Stromal cell of bone marrow (primary cell): ENCODE data around the gene AARS1.
"Not testable (repeated sequence)": the region's sequence is repeated elsewhere in the genome, so short reads cannot be mapped to it uniquely, and the experiment has no call there.

ENCODE experiments used
- DNase-seq: peaks from one replicate; pipeline ENCODE4 v3.0.0-alpha.2; 2012; ENCODE audit warnings: low read depth

Gene AARS1

DNA sequence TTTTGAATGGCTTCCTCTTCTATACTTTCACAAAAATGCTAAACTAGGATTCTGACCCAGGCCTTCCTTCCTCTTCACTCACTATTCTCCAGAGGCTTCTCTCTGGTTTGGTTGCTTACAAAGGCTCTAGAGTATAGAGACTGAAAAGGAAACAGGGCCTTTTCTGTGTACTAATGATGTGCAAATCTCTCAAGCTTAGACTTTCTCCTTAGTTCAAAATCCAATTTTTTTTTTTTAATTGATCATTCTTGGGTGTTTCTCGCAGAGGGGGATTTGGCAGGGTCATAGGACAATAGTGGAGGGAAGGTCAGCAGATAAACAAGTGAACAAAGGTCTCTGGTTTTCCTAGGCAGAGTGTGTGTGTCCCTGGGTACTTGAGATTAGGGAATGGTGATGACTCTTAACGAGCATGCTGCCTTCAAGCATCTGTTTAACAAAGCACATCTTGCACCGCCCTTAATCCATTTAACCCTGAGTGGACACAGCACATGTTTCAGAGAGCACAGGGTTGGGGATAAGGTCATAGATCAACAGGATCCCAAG, 65.3 kb downstream of the AARS1 start:
- not testable (repeated sequence) for DNase-seq

DNA sequence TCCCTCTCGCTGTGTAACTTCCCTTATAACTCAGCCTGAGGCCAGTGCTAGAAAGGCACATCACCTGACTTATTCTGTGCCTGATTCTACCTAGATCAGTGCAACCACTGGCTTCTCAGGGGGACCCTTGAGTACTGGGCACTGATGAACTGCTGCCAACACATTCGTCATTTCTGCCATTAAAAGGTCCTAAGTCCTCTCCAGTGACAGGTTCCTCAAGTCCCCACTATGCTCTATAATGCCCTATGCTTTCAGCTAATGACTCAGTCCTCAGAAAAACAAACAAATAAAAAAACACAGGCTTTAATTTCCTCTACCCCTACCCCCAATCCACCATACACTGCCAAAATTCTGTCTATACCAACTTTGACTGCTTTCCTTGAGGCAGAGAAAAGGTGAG, 66.1 kb downstream of the AARS1 start:
- DNase-seq: not testable (repeated sequence)

DNA sequence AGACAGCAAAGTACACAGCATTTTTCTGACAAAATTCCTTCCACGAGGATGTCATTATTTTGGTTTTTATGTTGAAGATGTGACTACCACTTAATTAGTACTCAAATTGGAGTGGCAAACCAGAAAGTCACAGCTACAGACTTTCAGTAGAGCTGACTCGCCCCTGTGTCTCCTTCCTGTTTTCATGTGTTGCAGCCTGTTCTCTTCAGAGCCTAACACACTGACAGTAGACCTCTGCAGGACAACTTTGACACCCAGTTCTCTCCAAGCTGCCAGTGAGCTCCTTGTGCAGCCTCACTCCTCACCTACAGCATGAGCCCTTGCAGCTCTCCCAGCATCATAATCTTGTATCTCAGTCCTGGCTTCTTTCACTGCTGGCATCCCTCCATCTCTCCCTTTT, 66.7 kb downstream of the AARS1 start:
- not testable (repeated sequence) for DNase-seq

DNA sequence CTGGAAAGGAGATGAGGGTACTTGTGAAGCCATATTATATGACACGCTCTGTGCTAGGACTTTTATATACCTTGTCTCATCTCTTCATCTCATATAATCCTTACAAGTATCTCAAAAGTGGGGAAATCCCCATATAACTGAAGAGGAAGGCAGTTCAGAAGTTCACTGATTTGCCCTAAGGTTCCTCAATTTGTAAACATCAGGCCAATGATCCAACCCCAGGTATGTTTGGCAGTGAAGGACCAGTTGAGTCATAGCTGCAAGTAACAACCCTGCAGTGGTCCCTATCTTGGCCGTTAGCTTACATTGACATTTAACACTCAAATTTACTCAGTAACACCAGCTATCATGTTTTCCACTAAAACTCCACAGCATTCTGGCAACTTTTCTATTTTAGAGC, 70.7 kb downstream of the AARS1 start:
- DNase-seq: not testable (repeated sequence)

DNA sequence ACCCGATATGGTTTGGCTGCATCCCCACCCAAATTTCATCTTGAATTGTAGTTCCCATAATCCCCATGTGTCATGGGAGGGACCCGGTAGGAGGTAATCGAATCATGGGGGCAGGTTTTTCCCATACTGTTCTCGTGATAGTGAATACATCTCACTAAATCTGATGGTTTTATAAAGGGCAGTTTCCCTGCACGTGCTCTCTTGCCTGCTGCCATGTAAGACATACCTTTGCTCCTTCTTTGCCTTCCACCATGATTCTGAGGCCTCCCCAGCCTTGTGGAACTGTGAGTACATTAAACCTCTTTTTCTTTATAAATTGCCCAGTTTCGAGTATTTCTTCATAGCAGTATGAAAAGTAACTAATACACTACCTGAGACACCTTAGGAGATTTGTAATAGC, 82.9 kb downstream of the AARS1 start:
- not testable (repeated sequence) for DNase-seq

DNA sequence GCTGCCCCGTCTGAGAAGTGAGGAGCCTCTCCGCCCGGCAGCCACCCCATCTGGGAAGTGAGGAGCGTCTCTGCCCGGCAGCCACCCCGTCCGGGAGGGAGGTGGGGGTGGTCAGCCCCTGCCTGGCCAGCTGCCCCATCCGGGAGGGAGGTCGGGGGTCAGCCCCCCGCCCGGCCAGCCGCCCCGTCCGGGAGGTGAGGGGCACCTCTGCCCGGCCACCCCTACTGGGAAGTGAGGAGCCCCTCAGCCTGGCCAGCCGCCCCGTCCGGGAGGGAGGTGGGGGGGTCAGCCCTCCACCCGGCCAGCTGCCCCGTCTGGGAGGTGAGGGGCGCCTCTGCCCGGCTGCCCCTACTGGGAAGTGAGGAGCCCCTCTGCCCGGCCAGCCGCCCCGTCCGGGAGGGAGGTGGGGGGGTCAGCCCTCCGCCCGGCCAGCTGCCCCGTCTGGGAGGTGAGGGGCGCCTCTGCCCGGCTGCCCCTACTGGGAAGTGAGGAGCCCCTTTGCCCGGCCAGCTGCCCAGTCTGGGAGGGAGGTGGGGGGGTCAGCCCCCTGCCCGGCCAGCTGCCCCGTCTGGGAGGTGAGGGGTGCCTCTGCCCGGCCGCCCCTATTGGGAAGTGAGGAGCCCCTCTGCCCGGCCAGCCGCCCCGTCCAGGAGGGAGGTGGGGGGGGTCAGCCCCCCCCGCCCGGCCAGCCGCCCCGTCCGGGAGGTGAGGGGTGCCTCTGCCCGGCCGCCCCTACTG, 84.5 kb downstream of the AARS1 start:
- not testable (repeated sequence) for DNase-seq

DNA sequence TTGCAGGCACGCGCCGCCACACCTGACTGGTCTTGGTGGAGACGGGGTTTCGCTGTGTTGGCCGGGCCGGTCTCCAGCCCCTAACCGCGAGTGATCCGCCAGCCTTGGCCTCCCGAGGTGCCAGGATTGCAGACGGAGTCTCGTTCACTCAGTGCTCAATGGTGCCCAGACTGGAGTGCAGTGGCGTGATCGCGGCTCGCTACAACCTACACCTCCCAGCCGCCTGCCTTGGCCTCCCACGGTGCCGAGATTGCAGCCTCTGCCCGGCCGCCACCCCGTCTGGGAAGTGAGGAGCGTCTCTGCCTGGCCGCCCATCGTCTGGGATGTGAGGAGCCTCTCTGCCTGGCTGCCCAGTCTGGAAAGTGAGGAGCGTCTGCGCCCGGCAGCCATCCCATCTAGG, 85.3 kb downstream of the AARS1 start:
- not testable (repeated sequence) for DNase-seq

DNA sequence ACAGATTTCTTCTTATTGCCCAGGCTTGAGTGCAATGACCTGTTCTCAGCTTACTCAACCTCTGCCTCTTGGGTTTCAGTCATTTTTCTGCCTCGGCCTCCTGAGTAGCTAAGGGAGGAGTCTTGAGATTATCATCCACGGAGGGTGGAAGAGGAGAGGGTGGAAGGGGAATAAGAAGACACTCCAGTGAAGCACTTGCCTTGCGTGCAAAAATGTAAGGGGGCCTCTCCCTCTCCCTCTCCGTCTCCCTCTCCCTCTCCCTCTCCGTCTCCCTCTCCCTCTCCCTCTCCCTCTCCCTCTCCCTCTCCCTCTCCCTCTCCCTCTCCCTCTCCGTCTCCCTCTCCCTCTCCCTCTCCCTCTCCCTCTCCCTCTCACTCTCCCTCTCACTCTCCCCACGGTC, 85.8 kb downstream of the AARS1 start:
- DNase-seq: not testable (repeated sequence)
